ENCODE results near the gene VAPA. TPM values are rescaled to one million over a fixed set of nuclear protein-coding genes. Genes with fewer than 3 reads are reported as not detected.

The VAPA gene
- total and polyA plus RNA-seq, 2 donors (not counting 1 experiment from before 2014, with no cell fraction given): 235 to 420 TPM

- DNase-seq (ENCODE audit: low read depth in 2 of 2): peak; percentile 31 to 70
- no peak overlapping the region for H3K9ac ChIP-seq (ENCODE audit: insufficient read depth, low read length)
- TF ChIP-seq EZH2 (IDR thresholded peaks at IDR 0.05; ENCODE audit: low read length, missing control alignments) (no peak), CTCF (conservative IDR thresholded peaks at IDR 0.05 in 1 of 2, IDR thresholded peaks at IDR 0.05 in 1 of 2; ENCODE audit: low read depth in 1 of 2, low read length in 2 of 2) (peak; percentile 22 to 25)
- no peak overlapping the region for H3K4me2 ChIP-seq (ENCODE audit: extremely low read depth, insufficient read depth, low read length)
- H3K36me3 ChIP-seq (ENCODE audit: control insufficient read depth, insufficient read depth, low read length): no peaks in the 10 kb centered on the region
- no peak overlapping the region for H2AFZ ChIP-seq (ENCODE audit: low read length)
- no peaks in the 10 kb centered on the region for H3K79me2 ChIP-seq (ENCODE audit: control insufficient read depth, insufficient read depth, low read length)
- no peaks in the 10 kb centered on the region for H4K20me1 ChIP-seq (ENCODE audit: control insufficient read depth, extremely low read depth, insufficient read depth, low read length)
- no peak overlapping the region for H3K4me3 ChIP-seq (replicated peaks in 1 of 4; ENCODE audit: control extremely low read depth in 1 of 4, insufficient read depth in 1 of 4, low read depth in 3 of 4, low read length in 4 of 4)
- H3K27ac ChIP-seq (ENCODE audit: insufficient read depth, low read length): no peak overlapping the region
- H3K4me1 ChIP-seq (ENCODE audit: control insufficient read depth, extremely low read depth, insufficient read depth, low read length): peaks cover 10% of the 10 kb centered on the region
- no peaks in the 10 kb centered on the region for H3K9me3 ChIP-seq (ENCODE audit: control insufficient read depth, insufficient read depth, low read depth, low read length)
- H3K27me3 ChIP-seq (ENCODE audit: control insufficient read depth, insufficient read depth, low read length): no peaks in the 10 kb centered on the region
These were observed 92.6 kb downstream of the VAPA start for GRCh38 chr18:10006311-10006893.

- H4K20me1 ChIP-seq (ENCODE audit: control insufficient read depth, extremely low read depth, insufficient read depth, low read length): no peaks in the 10 kb centered on the region
- H3K9me3 ChIP-seq (ENCODE audit: control insufficient read depth, insufficient read depth, low read depth, low read length): no peaks in the 10 kb centered on the region
- no peak overlapping the region for H3K27ac ChIP-seq (ENCODE audit: insufficient read depth, low read length)
- TF ChIP-seq EZH2 (IDR thresholded peaks at IDR 0.05; ENCODE audit: low read length, missing control alignments) (no peak), CTCF (conservative IDR thresholded peaks at IDR 0.05 in 1 of 2, IDR thresholded peaks at IDR 0.05 in 1 of 2; ENCODE audit: low read depth in 1 of 2, low read length in 2 of 2) (no peak)
- no peak for DNase-seq (ENCODE audit: low read depth in 2 of 2)
- no peak overlapping the region for H2AFZ ChIP-seq (ENCODE audit: low read length)
- H3K4me1 ChIP-seq (ENCODE audit: control insufficient read depth, extremely low read depth, insufficient read depth, low read length): peaks cover 10% of the 10 kb centered on the region
- H3K36me3 ChIP-seq (ENCODE audit: control insufficient read depth, insufficient read depth, low read length): no peaks in the 10 kb centered on the region
- no peak overlapping the region for H3K4me3 ChIP-seq (replicated peaks in 1 of 4; ENCODE audit: control extremely low read depth in 1 of 4, insufficient read depth in 1 of 4, low read depth in 3 of 4, low read length in 4 of 4)
- H3K79me2 ChIP-seq (ENCODE audit: control insufficient read depth, insufficient read depth, low read length): no peaks in the 10 kb centered on the region
- no peak overlapping the region for H3K4me2 ChIP-seq (ENCODE audit: extremely low read depth, insufficient read depth, low read length)
- no peak overlapping the region for H3K9ac ChIP-seq (ENCODE audit: insufficient read depth, low read length)
- no peaks in the 10 kb centered on the region for H3K27me3 ChIP-seq (ENCODE audit: control insufficient read depth, insufficient read depth, low read length)
These were observed 94.3 kb downstream of the VAPA start for GRCh38 chr18:10008006-10008647.

Other genes starting within 250 kb of the VAPA start
- gene RAB31, start 205.7 kb upstream of the VAPA start, total RNA-seq: 26.2 and 29.6 TPM in 2 replicates
- 27.4 and 47.1 TPM in 2 replicates for gene RAB31, start 205.7 kb upstream of the VAPA start, polyA plus RNA-seq
- gene TXNDC2, start 28.0 kb upstream of the VAPA start, total RNA-seq: not detected in 2 replicates
- 0.11 and 0.15 TPM in 2 replicates for gene TXNDC2, start 28.0 kb upstream of the VAPA start, polyA plus RNA-seq